ENCODE measurements around the gene ZNF582.
A peak's percentile ranks its signal among the peaks of the same experiment; 100 is the strongest.

Gene ZNF582

GRCh38 chr19:56393119-56394012, at the start of gene ZNF582:
Gene ZNF582, minus strand, starts transcription at chr19:56393534. Its CDS starts 1,782 bp downstream, at chr19:56391752.
- no peak for DNase-seq

DNA sequence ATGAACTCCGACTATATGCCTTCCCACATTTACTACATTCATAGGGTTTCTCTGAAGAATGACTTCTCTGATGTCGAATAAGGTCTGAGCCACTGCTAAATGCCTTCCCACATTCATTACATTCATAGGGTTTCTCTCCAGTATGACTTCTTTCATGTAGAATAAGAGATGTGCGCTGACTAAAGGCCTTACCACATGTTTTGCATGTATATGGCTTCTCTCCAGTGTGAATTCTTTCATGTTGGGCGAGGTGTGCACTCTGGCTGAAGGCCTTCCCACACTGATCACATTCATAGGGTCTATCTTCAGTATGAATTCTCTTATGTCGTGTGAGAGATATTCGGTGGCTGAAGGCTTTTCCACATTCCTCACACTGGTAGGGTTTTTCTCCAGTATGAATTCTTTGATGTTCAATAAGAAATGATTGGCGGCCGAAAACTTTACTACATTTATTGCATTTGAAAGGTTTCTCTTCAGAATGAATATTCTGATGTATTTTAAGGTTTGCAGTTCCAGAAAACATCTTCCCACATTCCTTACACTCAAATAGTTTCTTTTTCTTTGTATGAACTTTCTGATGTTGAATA, 48.0 kb upstream of the ZNF582 start:
- DNase-seq: no peak

DNA sequence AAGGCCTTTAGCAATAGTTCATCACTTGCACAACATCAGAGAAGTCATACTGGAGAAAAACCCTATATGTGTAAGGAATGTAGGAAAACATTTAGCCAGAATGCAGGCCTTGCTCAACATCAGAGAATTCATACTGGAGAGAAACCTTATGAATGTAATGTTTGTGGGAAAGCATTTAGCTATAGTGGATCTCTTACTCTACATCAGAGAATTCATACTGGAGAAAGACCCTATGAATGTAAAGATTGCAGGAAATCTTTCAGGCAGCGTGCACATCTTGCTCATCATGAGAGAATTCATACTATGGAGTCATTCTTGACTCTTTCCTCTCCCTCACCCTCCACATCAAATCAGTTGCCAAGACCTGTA, 30.6 kb upstream of the ZNF582 start:
- DNase-seq: no peak

DNA sequence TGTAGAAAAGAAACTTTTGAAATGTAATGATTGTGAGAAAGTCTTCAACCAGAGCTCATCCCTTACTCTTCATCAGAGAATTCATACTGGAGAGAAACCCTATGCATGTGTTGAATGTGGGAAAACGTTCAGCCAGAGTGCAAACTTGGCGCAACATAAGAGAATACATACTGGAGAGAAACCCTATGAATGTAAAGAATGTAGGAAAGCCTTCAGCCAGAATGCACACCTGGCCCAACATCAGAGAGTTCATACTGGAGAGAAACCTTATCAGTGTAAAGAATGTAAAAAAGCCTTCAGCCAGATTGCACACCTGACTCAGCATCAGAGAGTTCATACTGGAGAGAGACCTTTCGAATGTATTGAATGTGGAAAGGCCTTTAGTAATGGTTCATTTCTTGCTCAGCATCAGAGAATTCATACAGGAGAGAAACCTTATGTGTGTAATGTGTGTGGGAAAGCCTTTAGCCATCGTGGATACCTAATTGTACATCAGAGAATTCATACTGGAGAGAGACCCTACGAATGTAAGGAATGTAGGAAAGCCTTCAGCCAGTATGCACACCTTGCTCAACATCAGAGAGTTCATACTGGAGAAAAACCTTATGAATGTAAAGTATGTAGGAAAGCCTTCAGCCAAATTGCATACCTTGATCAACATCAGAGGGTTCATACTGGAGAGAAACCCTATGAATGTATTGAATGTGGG, 30.1 kb upstream of the ZNF582 start:
- DNase-seq: no peak

DNA sequence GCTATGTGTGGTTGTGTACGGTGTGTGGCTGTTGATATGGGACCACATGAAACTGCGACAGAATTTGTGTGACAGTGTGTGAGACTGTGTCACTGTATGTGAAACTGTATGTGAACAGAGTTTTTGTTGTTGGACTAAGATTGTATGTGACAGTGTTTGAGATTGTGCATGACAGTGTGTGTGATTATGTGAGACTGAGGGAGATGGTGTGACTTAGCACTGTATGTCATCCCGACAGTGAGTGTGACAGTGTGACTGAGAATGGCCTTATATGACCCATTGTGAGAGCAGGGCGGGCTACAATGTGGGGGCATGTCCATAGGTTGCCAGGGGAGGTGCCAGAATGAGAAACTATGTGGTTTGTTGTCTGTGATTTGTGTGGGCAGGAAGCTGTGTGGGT, 11.7 kb upstream of the ZNF582 start:
- no peak for DNase-seq

GRCh38 chr19:56404705-56405056, 11.3 kb upstream of the ZNF582 start:
- no peak for DNase-seq

- peak; percentile 93 for DNase-seq
Measured at GRCh38 chr19:56403764-56404704, 10.7 kb upstream of the ZNF582 start, which contains the start of gene ZNF583. Gene ZNF583, plus strand, starts transcription at chr19:56404332. Its CDS starts 2,783 bp downstream, at chr19:56407115.

- DNase-seq: no peak
Measured at GRCh38 chr19:56403261-56403660, 9.9 kb upstream of the ZNF582 start.

DNA sequence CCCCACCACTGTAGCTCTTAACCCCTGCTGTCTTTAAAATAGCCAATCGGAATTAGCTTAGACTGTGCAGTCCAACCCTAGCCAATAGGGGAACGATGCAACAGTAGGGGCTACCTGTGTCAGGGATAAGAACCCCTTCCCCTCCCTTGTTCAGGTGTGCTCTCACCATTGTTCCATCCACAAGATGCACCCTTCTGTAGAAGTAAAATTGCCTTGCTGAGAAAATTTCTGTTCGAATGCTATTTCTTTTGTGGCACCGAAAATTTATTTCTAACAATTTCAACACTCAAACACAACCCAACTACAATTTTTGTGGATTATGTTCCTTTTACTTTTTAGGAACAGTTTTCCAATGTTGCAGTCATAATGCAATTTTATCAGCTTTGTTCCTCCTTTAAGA, 7.2 kb upstream of the ZNF582 start:
- DNase-seq: no peak

GRCh38 chr19:56398809-56399208, 5.5 kb upstream of the ZNF582 start:
- DNase-seq: no peak

- no peak for DNase-seq
Measured at GRCh38 chr19:56383826-56384605, 9.3 kb downstream of the ZNF582 start.

DNA sequence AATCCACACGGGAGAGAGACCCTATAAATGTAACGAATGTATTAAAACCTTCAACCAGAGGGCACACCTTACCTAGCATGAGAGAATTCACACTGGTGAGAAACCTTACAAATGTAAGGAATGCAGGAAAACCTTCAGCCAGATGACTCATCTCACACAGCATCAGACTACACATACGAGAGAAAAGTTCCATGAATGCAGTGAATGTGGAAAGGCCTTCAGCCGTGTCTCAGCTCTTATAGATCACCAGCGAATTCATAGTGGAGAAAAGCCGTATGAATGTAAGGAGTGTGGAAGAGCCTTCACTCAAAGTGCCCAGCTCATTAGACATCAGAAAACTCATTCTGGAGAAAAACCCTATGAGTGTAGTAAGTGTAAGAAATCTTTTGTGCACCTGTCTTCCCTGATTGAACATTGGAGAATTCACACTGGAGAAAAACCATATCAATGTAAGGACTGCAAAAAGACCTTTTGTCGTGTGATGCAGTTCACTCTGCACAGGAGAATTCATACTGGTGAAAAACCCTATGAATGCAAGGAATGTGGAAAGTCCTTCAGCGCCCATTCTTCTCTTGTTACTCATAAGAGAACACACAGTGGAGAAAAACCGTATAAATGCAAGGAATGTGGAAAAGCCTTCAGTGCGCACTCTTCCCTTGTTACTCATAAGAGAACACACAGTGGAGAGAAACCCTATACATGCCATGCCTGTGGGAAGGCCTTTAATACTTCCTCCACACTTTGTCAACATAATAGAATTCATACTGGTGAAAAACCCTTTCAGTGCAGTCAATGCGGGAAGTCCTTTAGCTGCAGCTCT, 16.0 kb downstream of the ZNF582 start:
- no peak for DNase-seq

DNA sequence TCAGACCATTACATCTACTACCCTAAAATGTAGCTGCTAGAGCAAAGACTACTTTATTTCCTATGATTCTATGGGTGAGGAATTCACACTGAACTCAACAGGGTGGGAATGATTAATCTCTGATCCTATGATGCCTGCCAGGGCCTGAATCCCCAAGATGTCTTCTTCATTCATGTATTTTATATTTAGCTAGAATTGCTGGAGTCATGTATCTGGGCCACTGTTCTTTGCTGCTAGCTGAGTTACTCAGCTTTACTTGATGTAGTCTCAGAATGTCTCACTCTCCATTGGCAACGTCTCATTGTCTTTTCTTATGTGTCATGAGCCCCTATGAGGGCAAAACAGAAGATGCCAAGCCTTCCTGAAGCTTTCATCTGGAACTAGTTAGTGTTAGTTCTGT, 21.1 kb downstream of the ZNF582 start:
- no peak for DNase-seq

DNA sequence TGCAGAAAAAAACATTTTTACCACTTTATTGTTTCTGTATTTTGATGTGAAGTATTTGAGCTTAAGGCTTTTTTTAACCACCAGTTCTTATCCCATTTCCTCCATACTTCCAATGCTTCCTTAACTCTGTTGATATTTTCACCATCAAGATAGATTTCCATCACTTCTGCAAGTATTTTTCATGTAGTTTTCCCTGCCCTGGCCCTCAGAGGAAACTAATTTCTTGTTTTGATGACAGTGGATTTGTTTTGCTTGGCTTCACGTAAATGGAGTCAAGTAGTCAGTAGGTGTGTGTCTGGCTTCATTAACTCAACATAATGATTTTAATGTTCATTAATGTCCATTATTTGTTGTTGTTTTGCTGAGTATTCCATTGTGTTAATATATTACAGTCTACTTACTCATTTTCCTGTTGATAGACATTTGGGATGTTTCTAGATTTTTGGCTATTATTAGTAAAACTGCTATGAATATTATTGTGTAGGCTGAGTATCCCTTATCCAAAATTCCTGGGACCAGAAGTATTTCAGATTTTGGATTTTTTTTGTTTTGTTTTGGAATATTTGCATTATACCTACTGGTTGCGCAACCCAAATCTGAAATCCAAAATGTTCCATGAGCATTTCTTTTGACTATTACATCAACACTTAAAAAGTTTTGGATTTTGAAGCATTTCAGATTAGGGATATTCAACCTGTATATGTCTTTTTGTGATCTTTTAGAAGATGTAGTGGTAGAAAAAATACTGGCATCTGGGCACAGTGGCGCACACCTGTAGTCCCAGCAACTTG, 23.3 kb downstream of the ZNF582 start:
- no peak for DNase-seq

- DNase-seq: peak; percentile 25
Measured at GRCh38 chr19:56367829-56368711, 25.3 kb downstream of the ZNF582 start.

- no peak for DNase-seq
Measured at GRCh38 chr19:56360841-56361240, 32.5 kb downstream of the ZNF582 start.

- DNase-seq: no peak
Measured at GRCh38 chr19:56356944-56357343, 36.4 kb downstream of the ZNF582 start.

DNA sequence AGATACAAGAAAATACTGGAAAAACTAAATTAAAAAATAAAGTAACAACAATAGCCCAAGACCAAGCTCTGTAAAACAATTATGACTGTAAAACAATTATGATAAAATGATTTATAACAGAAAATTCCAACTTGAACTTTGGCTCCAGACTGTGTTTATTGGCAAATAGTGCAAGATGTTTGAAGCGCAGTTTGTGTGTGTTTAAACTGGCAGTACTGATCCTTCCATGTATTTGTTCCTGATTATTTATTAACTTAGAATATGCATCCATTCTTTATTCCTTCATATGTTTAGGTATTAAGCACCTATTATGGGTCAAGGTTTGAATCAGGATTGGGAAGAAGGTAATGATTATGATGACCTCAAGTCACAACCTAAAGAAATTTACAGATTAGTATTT, 37.8 kb downstream of the ZNF582 start:
- no peak for DNase-seq

DNA sequence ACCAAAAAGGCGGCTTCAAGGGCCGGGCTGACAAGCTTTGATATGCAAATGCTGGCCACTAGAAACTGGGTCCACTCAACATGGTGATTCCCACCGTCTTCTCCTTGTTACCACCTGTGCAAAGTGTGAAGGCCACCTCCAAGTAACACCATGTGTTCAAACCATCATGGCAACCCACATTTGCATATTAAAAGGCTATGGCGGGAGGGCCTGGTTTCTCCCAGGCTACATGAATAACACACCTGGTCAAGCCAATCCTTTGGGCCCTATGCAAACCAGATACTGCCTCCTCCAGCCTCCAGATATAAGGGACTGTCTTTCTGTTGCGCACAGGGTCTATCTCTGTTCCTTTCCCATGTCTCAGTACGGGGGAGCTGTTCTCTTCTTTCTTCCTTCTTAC, 42.1 kb downstream of the ZNF582 start:
- no peak for DNase-seq

All from cortex of kidney (tissue), 1 donor.